ENCODE data around the gene GIT2.

GRCh38 chr12:109916045-109916444 lies 80.1 kb downstream of the GIT2 start:
- TF ChIP-seq EZH2 (IDR thresholded peaks at IDR 0.05; ENCODE audit: borderline replicate concordance, low read depth, low read length, severe bottlenecking): no peak
- TF ChIP-seq, protein P1, sequence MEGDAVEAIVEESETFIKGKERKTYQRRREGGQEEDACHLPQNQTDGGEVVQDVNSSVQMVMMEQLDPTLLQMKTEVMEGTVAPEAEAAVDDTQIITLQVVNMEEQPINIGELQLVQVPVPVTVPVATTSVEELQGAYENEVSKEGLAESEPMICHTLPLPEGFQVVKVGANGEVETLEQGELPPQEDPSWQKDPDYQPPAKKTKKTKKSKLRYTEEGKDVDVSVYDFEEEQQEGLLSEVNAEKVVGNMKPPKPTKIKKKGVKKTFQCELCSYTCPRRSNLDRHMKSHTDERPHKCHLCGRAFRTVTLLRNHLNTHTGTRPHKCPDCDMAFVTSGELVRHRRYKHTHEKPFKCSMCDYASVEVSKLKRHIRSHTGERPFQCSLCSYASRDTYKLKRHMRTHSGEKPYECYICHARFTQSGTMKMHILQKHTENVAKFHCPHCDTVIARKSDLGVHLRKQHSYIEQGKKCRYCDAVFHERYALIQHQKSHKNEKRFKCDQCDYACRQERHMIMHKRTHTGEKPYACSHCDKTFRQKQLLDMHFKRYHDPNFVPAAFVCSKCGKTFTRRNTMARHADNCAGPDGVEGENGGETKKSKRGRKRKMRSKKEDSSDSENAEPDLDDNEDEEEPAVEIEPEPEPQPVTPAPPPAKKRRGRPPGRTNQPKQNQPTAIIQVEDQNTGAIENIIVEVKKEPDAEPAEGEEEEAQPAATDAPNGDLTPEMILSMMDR (IDR thresholded peaks at IDR 0.05; ENCODE audit: borderline replicate concordance, extremely low read depth, low read length, poor library complexity, severe bottlenecking): no peak
